ENCODE results near the gene KNTC1.

- TF ChIP-seq CTCF (conservative IDR thresholded peaks at IDR 0.05; ENCODE audit: low read length): no peak
- TF ChIP-seq EZH2phosphoT487 (IDR thresholded peaks at IDR 0.05; ENCODE audit: borderline replicate concordance, low read depth, low read length): no peak
These were observed 7.6 kb upstream of the KNTC1 start for GRCh38 chr12:122519418-122519817.
